Renal cortical epithelial cell (primary cell): ENCODE results near the gene NPIPB9. TPM values are rescaled to one million over a fixed set of nuclear protein-coding genes. Genes with fewer than 3 reads are reported as not detected.
"Not testable (repeated sequence)": the region's sequence is repeated elsewhere in the genome, so short reads cannot be mapped to it uniquely, and the experiment has no call there.

Source experiments
- DNase-seq: peaks from one replicate; pipeline ENCODE4 v3.0.0-alpha.2; 2011; ENCODE audit warnings: low read depth
- total RNA-seq: library from RNA; depleted of rRNA; stranded (reverse); fragments of >200 nt; gene quantifications from 2 replicates; pipeline ENCODE4 v1.2.3, GENCODE V29; 2014

The NPIPB9 gene
- 4.5 TPM in 1 of 2 replicates, not detected in the other for total RNA-seq

- DNase-seq, result not testable (repeated sequence)
Measured at GRCh38 chr16:28751487-28751886, at the start of gene NPIPB9. TSS of gene NPIPB9 (plus strand) at chr16:28751787.

DNA sequence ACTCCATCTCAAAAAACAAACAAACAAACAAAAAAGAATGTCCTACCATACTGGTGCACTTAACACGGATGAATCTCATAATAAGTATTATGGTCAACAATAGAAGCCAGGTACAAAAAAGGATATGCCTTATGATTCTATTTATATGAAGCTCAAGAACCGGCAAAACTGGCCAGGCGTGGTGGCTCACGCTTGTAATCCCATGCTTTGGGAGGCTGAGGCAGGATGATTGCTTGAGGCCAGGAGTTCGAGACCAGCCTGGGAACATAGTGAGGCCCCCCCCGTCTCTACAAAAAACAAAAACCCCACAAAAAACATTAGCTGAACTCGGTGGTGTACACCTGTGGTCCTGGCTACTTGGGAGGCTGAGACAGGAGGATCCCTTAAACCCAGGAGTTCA, 47.3 kb upstream of the NPIPB9 start:
- not testable (repeated sequence) for DNase-seq

DNA sequence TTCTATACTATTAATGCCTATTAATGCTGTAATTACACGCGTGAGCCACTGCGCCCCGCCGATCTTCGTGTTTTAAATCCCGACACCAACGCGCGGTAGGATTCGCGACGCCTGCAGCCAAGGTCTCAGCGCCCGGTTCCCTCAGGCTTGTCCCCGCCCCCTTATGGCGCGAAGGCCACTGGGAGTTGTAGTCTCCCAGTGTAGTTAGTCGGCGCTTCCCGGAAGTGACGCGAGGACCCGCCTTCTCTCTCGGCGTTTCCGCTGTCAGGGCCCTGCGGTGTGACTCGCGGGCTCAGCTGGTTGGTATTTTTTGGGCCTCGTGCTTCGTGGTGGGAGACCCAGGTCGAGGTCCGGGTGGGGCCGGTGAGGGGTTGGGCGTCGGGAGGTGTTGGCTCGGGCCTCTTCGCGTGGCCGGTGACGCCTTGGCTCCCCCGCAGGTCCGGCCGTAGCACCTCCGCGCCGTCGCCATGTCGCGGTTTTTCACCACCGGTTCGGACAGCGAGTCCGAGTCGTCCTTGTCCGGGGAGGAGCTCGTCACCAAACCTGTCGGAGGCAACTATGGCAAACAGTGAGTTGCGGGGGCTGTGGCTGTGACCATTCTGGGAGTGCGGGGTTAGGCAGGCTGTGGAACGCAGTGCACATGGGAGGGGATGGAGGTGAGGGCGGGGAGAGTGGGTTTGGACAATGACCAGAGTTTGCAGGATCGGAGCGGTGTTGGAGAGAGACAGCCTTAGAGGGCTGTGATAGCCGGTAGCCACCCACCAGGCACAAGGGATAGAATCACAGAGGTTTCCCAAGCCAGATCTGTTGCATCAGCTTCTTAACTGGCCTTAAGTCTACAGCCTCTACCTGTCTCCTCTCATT, 40.1 kb upstream of the NPIPB9 start, which contains the start of gene EIF3C:
TSS of gene EIF3C (plus strand) at position 245 of the 864 bp plus-strand sequence. CDS start at position 468, 223 bp downstream.
- not testable (repeated sequence) for DNase-seq

GRCh38 chr16:28722852-28723650, 28.5 kb upstream of the NPIPB9 start:
- DNase-seq, result not testable (repeated sequence)

DNA sequence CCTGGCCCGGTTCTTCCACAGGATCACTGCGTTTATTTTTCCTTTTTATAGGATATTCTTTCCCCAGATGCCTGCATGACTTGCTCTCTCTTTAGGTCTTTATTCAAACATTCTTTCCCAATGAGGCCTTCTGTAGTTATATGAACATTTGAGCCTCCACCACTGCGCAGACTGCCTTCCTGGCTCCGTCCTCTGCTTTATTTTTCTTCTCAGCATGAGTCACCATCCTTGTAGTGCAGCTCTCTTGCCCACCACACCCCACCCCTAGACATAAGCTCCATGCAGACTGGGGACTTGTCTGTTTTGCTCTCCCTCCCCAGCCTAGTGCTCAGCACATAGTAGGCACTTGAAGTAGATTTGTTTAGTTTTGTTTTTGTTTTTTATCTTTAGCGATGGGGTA, 20.3 kb upstream of the NPIPB9 start:
- DNase-seq, result not testable (repeated sequence)

GRCh38 chr16:28732455-28733124, 19.0 kb upstream of the NPIPB9 start:
- not testable (repeated sequence) for DNase-seq

DNA sequence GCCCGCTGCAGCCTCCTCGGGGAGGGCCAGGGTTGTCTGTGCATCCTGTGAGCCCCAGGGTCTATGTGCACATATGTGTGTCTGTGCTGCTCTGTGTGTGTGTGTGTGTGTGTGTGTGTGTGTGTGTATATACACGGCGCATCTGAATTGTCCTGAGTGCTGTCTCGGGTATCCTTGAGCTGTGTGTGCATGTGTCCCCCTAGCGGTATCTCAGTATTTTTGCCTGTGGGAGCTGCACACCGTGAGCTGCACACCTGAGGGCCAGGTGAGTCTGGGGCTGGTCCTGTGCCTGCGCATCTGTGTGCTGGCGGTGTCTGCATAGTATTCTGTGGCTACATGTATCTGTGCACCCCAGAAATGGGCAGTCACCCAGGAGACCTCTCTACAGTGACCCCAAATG, 11.8 kb upstream of the NPIPB9 start:
- DNase-seq, result not testable (repeated sequence)

GRCh38 chr16:28740631-28741030, 11.0 kb upstream of the NPIPB9 start:
- not testable (repeated sequence) for DNase-seq

DNA sequence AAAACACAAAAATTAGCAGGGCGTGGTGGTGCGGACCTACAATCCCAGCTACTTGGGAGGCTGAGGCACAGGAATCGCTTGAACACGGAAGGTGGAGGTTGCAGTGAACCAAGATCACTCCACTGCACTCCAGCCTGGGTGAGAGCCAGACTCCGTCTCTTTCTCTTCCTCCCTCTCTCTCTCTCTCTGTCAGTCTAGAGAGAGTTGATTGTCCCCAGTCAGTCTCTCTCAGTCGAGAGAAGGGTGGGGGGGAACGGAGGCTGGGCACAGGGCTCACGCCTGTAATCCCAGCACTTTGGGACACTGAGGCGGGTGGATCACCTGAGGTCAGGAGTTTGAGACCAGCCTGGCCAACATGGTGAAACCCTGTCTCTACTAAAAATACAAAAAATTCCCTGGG, 10.3 kb upstream of the NPIPB9 start:
- DNase-seq, result not testable (repeated sequence)

DNA sequence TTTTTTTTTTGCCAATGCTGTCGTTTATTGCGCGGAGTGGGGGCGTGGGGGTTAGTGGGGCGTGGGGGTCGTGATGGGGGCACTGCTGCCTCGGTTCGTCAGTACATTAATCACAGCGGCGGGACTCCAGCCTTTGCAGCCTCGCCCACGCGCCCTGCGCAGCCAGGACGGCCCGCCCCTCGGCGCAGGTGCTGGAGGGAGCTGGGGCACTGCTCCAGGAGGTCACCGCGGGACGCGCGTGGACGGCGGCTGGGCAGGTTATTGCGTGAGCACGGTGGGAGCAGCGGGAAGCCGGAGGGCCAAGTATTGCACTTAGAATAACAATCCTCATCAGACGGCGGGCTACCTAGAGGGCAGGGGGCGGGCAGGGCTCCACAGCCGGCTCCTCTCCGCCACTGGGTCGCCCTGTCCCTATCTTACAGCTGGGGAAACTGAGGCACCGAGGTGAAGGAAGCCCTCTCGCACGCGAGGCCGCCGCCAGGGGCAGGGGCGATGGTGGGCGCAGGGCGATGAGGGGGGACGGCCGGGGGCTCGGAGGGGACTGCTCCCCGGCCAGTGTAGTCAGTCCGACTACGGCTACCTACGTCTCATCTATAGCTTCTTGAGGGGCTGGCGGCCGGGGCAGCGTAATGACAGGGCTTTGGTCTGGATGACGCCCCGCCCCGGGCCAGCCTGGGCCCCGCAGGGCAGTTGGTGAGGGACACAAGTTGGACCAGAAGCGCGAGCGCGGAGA, 4.8 kb upstream of the NPIPB9 start:
- not testable (repeated sequence) for DNase-seq

- DNase-seq, result not testable (repeated sequence)
Measured at GRCh38 chr16:28749997-28750465, 1.6 kb upstream of the NPIPB9 start.

GRCh38 chr16:28750469-28751067, 1.0 kb upstream of the NPIPB9 start:
- DNase-seq, result not testable (repeated sequence)

DNA sequence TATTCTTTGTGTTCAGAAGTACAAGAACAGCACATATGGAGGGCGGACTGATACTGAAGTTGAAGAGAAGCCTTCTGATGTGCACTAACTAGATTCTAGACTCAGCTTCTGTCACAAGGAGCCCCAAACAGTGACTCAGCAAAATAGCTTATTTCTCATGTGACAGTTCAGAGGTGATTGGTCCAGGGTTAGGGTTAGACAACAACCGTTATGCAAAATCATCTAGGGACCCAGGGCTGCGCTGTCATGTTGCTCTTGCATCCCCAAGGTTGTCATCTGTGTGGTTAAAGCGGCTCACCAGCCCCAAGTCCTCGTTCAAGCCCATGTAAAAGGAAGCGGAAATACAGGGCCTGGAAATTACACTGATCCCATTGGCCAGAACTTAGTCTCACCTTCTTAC, 30.1 kb downstream of the NPIPB9 start:
- not testable (repeated sequence) for DNase-seq

- DNase-seq, result not testable (repeated sequence)
Measured at GRCh38 chr16:28782357-28782756, 30.8 kb downstream of the NPIPB9 start.

DNA sequence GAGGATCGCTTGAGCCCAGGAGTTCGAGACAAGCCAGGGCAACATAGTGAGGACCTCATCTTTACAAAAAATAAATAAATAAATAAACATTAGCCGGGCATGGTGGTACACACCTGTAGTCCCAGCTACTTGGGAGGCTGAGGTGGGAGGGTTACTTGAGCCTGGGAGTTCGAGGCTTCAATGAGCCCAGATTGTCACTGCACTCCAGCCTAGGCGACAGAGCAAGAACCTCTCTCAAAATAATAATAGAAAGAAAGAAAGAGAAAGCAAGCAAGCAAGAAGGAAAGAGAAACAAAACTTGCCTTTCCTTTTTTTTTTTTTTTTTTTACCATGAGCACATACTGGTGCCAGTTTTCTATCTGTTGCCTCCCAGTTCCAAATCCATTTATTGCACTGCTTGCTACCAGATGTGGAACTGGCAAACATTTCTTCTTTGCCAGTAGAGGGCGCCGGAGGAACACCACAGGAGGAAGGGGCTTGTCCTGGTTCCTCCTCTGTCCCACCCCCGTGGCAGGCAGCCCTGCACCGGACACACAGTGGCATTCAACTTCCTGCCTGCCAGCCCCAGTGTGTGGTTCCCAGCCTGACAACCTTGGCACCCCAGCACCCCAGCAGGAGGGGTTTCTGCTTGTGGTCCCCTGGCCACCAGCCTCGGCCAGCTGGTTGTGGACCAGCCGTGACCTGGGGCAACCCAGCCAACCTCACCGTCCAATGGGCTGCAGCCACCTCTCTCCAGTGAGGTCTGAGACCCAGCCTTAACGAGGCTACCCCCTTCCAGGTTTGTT, 50.8 kb downstream of the NPIPB9 start:
- peak; percentile 42 for DNase-seq

DNA sequence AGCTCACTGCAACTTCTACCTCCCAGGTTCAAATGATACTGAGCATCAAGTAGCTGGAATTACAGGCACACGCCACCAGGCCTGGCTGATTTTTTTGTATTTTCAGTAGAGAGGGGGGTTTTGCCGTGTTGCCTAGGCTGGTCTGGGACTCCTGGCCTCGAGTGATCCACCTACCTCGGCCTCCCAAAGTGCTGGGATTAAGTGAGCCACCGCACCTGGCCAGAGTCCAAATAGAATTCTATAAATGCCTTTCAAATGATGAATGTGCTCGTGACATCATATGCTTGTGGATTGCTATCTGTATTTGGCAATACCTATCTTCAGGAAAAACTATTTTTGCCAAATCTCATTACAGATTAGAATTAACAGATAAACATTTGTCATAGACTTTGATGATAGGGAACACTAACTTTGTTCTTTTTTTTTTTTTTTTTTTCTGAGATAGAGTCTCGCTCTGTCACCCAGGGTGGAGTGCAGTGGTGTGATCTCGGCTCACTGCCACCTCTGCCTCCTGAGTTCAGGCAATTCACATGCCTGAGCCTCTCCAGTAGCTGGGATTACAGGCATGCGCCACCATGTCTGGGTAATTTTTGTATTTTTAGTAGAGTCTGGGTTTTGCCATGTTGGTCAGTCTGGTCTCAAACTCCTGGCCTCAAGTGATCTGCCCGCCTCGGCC, 56.0 kb downstream of the NPIPB9 start:
- DNase-seq, result not testable (repeated sequence)

GRCh38 chr16:28820016-28820415, 68.4 kb downstream of the NPIPB9 start:
- DNase-seq, result no peak

DNA sequence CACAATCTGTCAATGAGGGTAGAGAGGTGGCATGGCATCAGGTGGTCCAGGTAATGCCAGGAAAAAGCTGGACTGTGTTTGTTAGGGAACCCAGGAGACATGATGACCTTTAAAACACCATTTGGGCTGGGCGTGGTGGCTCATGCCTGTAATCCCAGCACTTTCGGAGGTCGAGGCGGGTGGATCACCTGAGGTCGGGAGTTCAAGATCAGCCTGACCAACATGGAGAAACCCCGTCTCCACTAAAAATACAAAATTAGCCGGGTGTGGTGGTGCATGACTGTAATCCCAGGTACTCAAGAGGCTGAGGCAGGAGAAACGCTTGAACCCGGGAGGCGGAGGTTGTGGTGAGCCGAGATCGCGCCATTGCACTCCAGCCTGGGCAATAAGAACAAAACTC, 69.0 kb downstream of the NPIPB9 start:
- not testable (repeated sequence) for DNase-seq

DNA sequence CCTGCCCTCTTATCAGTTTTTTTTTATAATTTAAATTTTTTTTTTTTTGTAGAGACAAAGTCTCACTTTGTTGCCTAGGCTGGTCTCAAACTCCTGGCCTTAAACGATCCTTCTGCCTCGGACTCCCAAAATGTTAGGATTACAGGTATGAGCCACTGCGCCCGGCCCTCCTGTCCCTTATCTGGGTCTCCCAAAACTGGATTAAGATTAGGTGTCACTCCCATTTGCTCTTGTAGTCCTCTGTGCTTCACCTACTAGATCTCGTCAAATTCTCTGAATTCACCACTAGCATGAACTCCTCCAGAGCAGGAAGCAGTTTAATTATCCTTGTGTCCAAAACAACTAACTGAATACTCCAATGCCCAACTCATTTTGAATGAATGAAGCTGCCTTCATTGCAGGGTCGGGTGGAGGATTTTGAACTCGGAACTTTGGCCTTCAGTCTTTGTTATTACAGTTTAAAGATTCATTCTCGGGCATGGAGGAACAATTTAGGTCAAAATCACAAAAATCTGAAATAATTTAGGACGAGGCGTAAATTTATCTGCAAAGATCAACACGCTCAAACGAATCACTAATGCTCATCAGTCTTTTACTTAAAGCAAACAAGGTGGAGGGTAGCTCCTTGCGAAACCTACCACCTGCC, 70.4 kb downstream of the NPIPB9 start:
- DNase-seq, result peak; percentile 30
